Nephron (organoid): ENCODE results near the gene S100A3.
"Not testable (repeated sequence)": the region's sequence is repeated elsewhere in the genome, so short reads cannot be mapped to it uniquely, and the experiment has no call there.

ENCODE experiments used
- H3K27ac Mint-ChIP-seq, 3 experiments: 2 replicates each; pipeline ENCODE4 v1.8.0; 2020; ENCODE audit warnings: mixed read lengths in 3 of 3, mild to moderate bottlenecking in 2 of 3, moderate library complexity in 1 of 3
- H3K27me3 Mint-ChIP-seq: 2 replicates; pipeline ENCODE4 v1.8.0; 2021; ENCODE audit warnings: low read depth, mild to moderate bottlenecking, moderate library complexity, mixed read lengths
- H3K36me3 Mint-ChIP-seq: 2 replicates; pipeline ENCODE4 v1.8.0; 2020; ENCODE audit warnings: low read depth, mixed read lengths
- H3K4me1 Mint-ChIP-seq: 2 replicates; pipeline ENCODE4 v1.8.0; 2020; ENCODE audit warnings: mixed read lengths
- H3K4me3 Mint-ChIP-seq, 3 experiments: 2 replicates each; pipeline ENCODE4 v1.8.0; 2020; ENCODE audit warnings: mild to moderate bottlenecking in 3 of 3, mixed read lengths in 3 of 3, moderate library complexity in 2 of 3
- H3K9me3 Mint-ChIP-seq: 2 replicates; pipeline ENCODE4 v1.8.0; 2020; ENCODE audit warnings: mixed read lengths
- CTCF ChIP-seq, 3 experiments: fragments of 200-600 bp; sonication (generic); IDR thresholded peaks; one replicate each; pipeline ENCODE4 v1.5.0; 2021; ENCODE audit warnings: antibody characterized with exemption in 3 of 3; ENCODE audit not compliant: unreplicated experiment in 3 of 3

S100A3 gene

GRCh38 chr1:153578490-153578889 lies 29.4 kb upstream of the S100A3 start:
- Mint-ChIP-seq H3K27ac (no peak overlapping the region), H3K4me3 (no peak overlapping the region), H3K27me3 (no peaks in the 10 kb centered on the region), H3K4me1 (no peaks in the 10 kb centered on the region), H3K9me3 (no peaks in the 10 kb centered on the region), H3K36me3 (no peaks in the 10 kb centered on the region)
- no peak for TF ChIP-seq CTCF (IDR thresholded peaks at IDR 0.05; ENCODE audit: unreplicated experiment in 3 of 3)

GRCh38 chr1:153577624-153578051 lies 28.6 kb upstream of the S100A3 start:
- Mint-ChIP-seq H3K27me3 (no peaks in the 10 kb centered on the region), H3K4me1 (peaks cover 6% of the 10 kb centered on the region), H3K27ac (no peak overlapping the region), H3K36me3 (no peaks in the 10 kb centered on the region), H3K4me3 (no peak overlapping the region), H3K9me3 (no peaks in the 10 kb centered on the region)
- TF ChIP-seq CTCF (IDR thresholded peaks at IDR 0.05; ENCODE audit: unreplicated experiment in 3 of 3): no peak

GRCh38 chr1:153577138-153577537 lies 28.1 kb upstream of the S100A3 start:
- Mint-ChIP-seq H3K4me1 (peaks cover 8% of the 10 kb centered on the region), H3K9me3 (no peaks in the 10 kb centered on the region)

DNA sequence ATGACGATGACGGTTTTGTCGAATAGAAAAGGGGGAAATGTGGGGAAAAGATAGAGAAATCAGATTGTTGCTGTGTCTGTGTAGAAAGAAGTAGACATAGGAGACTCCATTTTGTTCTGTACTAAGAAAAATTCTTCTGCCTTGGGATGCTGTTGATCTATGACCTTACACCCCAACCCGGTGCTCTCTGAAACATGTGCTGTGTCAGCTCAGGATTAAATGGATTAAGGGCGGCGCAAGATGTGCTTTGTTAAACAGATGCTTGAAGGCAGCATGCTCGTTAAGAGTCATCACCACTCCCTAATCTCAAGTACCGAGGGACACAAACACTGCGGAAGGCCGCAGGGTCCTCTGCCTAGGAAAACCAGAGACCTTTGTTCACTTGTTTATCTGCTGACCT lies 26.4 kb upstream of the S100A3 start:
- H3K36me3 Mint-ChIP-seq, H3K4me3 Mint-ChIP-seq, H3K27me3 Mint-ChIP-seq, H3K4me1 Mint-ChIP-seq, H3K9me3 Mint-ChIP-seq, H3K27ac Mint-ChIP-seq: not testable (repeated sequence)

More at GRCh38 chr1:153577138-153577537, 28.1 kb upstream of the S100A3 start:
- no peak for TF ChIP-seq CTCF (IDR thresholded peaks at IDR 0.05; ENCODE audit: unreplicated experiment in 3 of 3)
- H3K4me3 Mint-ChIP-seq: no peak overlapping the region
- H3K27me3 Mint-ChIP-seq: no peaks in the 10 kb centered on the region
- no peak overlapping the region for H3K27ac Mint-ChIP-seq
- no peaks in the 10 kb centered on the region for H3K36me3 Mint-ChIP-seq

- not testable (repeated sequence) for H3K9me3 Mint-ChIP-seq, H3K27me3 Mint-ChIP-seq, H3K4me3 Mint-ChIP-seq, H3K36me3 Mint-ChIP-seq, H3K4me1 Mint-ChIP-seq, H3K27ac Mint-ChIP-seq
Observed at GRCh38 chr1:153575081-153575491, 26.0 kb upstream of the S100A3 start.

GRCh38 chr1:153573351-153573750 lies 24.3 kb upstream of the S100A3 start:
- peaks cover 22% of the 10 kb centered on the region for H3K4me1 Mint-ChIP-seq
- no peak overlapping the region for H3K27ac Mint-ChIP-seq
- H3K27me3 Mint-ChIP-seq: peaks cover 3% of the 10 kb centered on the region
- no peaks in the 10 kb centered on the region for H3K36me3 Mint-ChIP-seq
- H3K9me3 Mint-ChIP-seq: no peaks in the 10 kb centered on the region
- no peak for TF ChIP-seq CTCF (IDR thresholded peaks at IDR 0.05; ENCODE audit: unreplicated experiment in 3 of 3)
- H3K4me3 Mint-ChIP-seq: no peak overlapping the region

DNA sequence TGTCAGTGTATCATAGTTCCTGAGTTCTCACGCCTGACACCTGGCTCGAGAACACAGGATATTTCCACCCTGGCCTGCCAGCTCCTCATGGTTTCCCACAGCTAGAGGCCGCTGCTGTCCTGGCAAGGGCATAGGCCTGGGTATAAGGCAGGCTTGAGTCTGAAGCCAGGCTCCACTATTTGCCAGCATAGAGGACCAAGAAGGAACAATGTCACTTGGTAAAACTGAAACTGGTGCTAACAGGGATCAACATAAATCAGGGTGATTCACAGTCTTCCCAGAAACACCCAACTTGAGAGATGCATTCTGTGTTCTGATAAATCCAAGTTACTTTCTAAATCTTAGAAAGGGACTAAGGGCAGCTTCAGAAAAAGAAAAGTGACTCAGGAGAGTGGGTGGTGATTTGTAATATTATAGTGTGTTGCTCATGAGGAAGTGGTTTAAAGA lies 23.5 kb upstream of the S100A3 start:
- Mint-ChIP-seq H3K4me1 (peaks cover 29% of the 10 kb centered on the region), H3K36me3 (no peaks in the 10 kb centered on the region), H3K9me3 (no peaks in the 10 kb centered on the region), H3K4me3 (no peak overlapping the region), H3K27me3 (peaks cover 3% of the 10 kb centered on the region), H3K27ac (peak overlapping the region in 2 of 3 experiments; percentile 22 to 58)
- TF ChIP-seq CTCF (IDR thresholded peaks at IDR 0.05; ENCODE audit: unreplicated experiment in 3 of 3): peak; percentile 66 to 75 (median 67)
